ENCODE measurements around the gene SORCS2. TPM values are rescaled to one million over a fixed set of nuclear protein-coding genes. Genes with fewer than 3 reads are reported as not detected.
"Not testable (repeated sequence)": the region's sequence is repeated elsewhere in the genome, so short reads cannot be mapped to it uniquely, and the experiment has no call there.

The SORCS2 gene
- polyA plus RNA-seq, 1 donor (not counting 4 experiments of a cell fraction or from before 2014, with no cell fraction given): 0.09 TPM

- Histone ChIP-seq H3K79me2 (ENCODE audit: control insufficient read depth, insufficient read depth, low read length) (no peaks in the 10 kb centered on the region), H3K9me3 (ENCODE audit: control insufficient read depth, low read depth, low read length) (peaks cover 41% of the 10 kb centered on the region), H3K4me1 (ENCODE audit: control insufficient read depth, extremely low read depth, insufficient read depth, low read length) (no peaks in the 10 kb centered on the region), H3K27ac (ENCODE audit: control insufficient read depth, insufficient read depth, low read length) (no peak overlapping the region), H3K36me3 (ENCODE audit: control insufficient read depth in 2 of 2, extremely low read depth in 1 of 2, insufficient read depth in 2 of 2, low read length in 2 of 2) (no peaks in the 10 kb centered on the region), H3K9me1 (ENCODE audit: control insufficient read depth, extremely low read depth, insufficient read depth, low read length) (no peaks in the 10 kb centered on the region), H2AFZ (ENCODE audit: control insufficient read depth, low read length) (no peak overlapping the region), H3K4me3 (ENCODE audit: control insufficient read depth in 2 of 3, extremely low read depth in 1 of 3, insufficient read depth in 2 of 3, low read depth in 1 of 3, low read length in 3 of 3) (no peak overlapping the region), H3K4me2 (ENCODE audit: control insufficient read depth, extremely low read depth, insufficient read depth, low read depth, low read length) (no peak overlapping the region), H4K20me1 (ENCODE audit: control insufficient read depth, extremely low read depth, insufficient read depth, low read length) (no peaks in the 10 kb centered on the region), H3K9ac (ENCODE audit: control insufficient read depth, extremely low read depth, insufficient read depth, low read length) (no peak overlapping the region), H3K27me3 (ENCODE audit: control insufficient read depth, extremely low read depth, insufficient read depth, low read length) (no peaks in the 10 kb centered on the region)
- no peak for FAIRE-seq
- TF ChIP-seq CTCF (optimal IDR thresholded peaks at IDR 0.05 in 1 of 3, IDR thresholded peaks at IDR 0.05 in 1 of 3, conservative IDR thresholded peaks at IDR 0.05 in 1 of 3; ENCODE audit: extremely low read depth in 1 of 3, insufficient read depth in 2 of 3, low read length in 3 of 3) (no peak), EZH2 (IDR thresholded peaks at IDR 0.05; ENCODE audit: low read length) (no peak)
- no peak for DNase-seq (ENCODE audit: low read depth, low spot score)
- dilution Hi-C loops (cut with MboI; ENCODE audit: extremely low pct_ligation_motif_present, low sequenced_read_pairs): no loop called here
These were observed 382.1 kb downstream of the SORCS2 start for GRCh38 chr4:7574287-7575014.

GRCh38 chr4:7575426-7575825 lies 383.1 kb downstream of the SORCS2 start:
- FAIRE-seq: no peak
- no peak for DNase-seq (ENCODE audit: low read depth, low spot score)
- no peak overlapping the region for H2AFZ ChIP-seq (ENCODE audit: control insufficient read depth, low read length)
- H4K20me1 ChIP-seq (ENCODE audit: control insufficient read depth, extremely low read depth, insufficient read depth, low read length): no peaks in the 10 kb centered on the region
- no peaks in the 10 kb centered on the region for H3K27me3 ChIP-seq (ENCODE audit: control insufficient read depth, extremely low read depth, insufficient read depth, low read length)
- no peaks in the 10 kb centered on the region for H3K4me1 ChIP-seq (ENCODE audit: control insufficient read depth, extremely low read depth, insufficient read depth, low read length)
- H3K4me3 ChIP-seq (ENCODE audit: control insufficient read depth in 2 of 3, extremely low read depth in 1 of 3, insufficient read depth in 2 of 3, low read depth in 1 of 3, low read length in 3 of 3): no peak overlapping the region
- no peaks in the 10 kb centered on the region for H3K79me2 ChIP-seq (ENCODE audit: control insufficient read depth, insufficient read depth, low read length)
- no peak overlapping the region for H3K27ac ChIP-seq (ENCODE audit: control insufficient read depth, insufficient read depth, low read length)
- no peaks in the 10 kb centered on the region for H3K36me3 ChIP-seq (ENCODE audit: control insufficient read depth in 2 of 2, extremely low read depth in 1 of 2, insufficient read depth in 2 of 2, low read length in 2 of 2)
- no peaks in the 10 kb centered on the region for H3K9me1 ChIP-seq (ENCODE audit: control insufficient read depth, extremely low read depth, insufficient read depth, low read length)
- peaks cover 41% of the 10 kb centered on the region for H3K9me3 ChIP-seq (ENCODE audit: control insufficient read depth, low read depth, low read length)
- dilution Hi-C loops (cut with MboI; ENCODE audit: extremely low pct_ligation_motif_present, low sequenced_read_pairs): no loop called here
- no peak overlapping the region for H3K9ac ChIP-seq (ENCODE audit: control insufficient read depth, extremely low read depth, insufficient read depth, low read length)
- H3K4me2 ChIP-seq (ENCODE audit: control insufficient read depth, extremely low read depth, insufficient read depth, low read depth, low read length): no peak overlapping the region
- TF ChIP-seq CTCF (optimal IDR thresholded peaks at IDR 0.05 in 1 of 3, IDR thresholded peaks at IDR 0.05 in 1 of 3, conservative IDR thresholded peaks at IDR 0.05 in 1 of 3; ENCODE audit: extremely low read depth in 1 of 3, insufficient read depth in 2 of 3, low read length in 3 of 3) (no peak), EZH2 (IDR thresholded peaks at IDR 0.05; ENCODE audit: low read length) (no peak)

- H3K79me2 ChIP-seq (ENCODE audit: control insufficient read depth, insufficient read depth, low read length); H3K27ac ChIP-seq (ENCODE audit: control insufficient read depth, insufficient read depth, low read length); dilution Hi-C loops (cut with MboI; ENCODE audit: extremely low pct_ligation_motif_present, low sequenced_read_pairs); DNase-seq (ENCODE audit: low read depth, low spot score); H3K36me3 ChIP-seq (ENCODE audit: control insufficient read depth in 2 of 2, extremely low read depth in 1 of 2, insufficient read depth in 2 of 2, low read length in 2 of 2); H3K9me1 ChIP-seq (ENCODE audit: control insufficient read depth, extremely low read depth, insufficient read depth, low read length); H3K9ac ChIP-seq (ENCODE audit: control insufficient read depth, extremely low read depth, insufficient read depth, low read length); H3K4me3 ChIP-seq (ENCODE audit: control insufficient read depth in 2 of 3, extremely low read depth in 1 of 3, insufficient read depth in 2 of 3, low read depth in 1 of 3, low read length in 3 of 3); H3K4me2 ChIP-seq (ENCODE audit: control insufficient read depth, extremely low read depth, insufficient read depth, low read depth, low read length); H2AFZ ChIP-seq (ENCODE audit: control insufficient read depth, low read length); FAIRE-seq; H4K20me1 ChIP-seq (ENCODE audit: control insufficient read depth, extremely low read depth, insufficient read depth, low read length); H3K27me3 ChIP-seq (ENCODE audit: control insufficient read depth, extremely low read depth, insufficient read depth, low read length); H3K4me1 ChIP-seq (ENCODE audit: control insufficient read depth, extremely low read depth, insufficient read depth, low read length): not testable (repeated sequence)
- H3K9me3 ChIP-seq (ENCODE audit: control insufficient read depth, low read depth, low read length): peaks cover 38% of the 10 kb centered on the region
These were observed 385.2 kb downstream of the SORCS2 start for GRCh38 chr4:7577361-7578039.

Measured in keratinocyte (primary cell).